HepG2 (cell line): Measurements from ENCODE around the gene LMNA.

ENCODE experiments used
- ETV5 ChIP-seq: IDR thresholded peaks from 2 replicates; pipeline ENCODE4 v1.6.1; 2018; ENCODE audit warnings: missing biosample characterization, missing genetic modification reagents, inconsistent platforms, borderline replicate concordance
- GTF2F1 ChIP-seq: fragments of 150-350 bp; IDR thresholded peaks from 2 replicates; pipeline ENCODE4 v1.6.1; 2014; ENCODE audit warnings: low read length
- HOXA5 ChIP-seq: sonication (generic); formaldehyde crosslinking; IDR thresholded peaks from 2 replicates; pipeline ENCODE4 v1.4.0; 2020; ENCODE audit warnings: missing genetic modification reagents
- NR3C1 ChIP-seq: sonication (generic); formaldehyde crosslinking; IDR thresholded peaks from 2 replicates; pipeline ENCODE4 v1.4.0; 2020; ENCODE audit warnings: missing genetic modification reagents
- TF ChIP-seq, protein P1 (sequence below): sonication (generic); formaldehyde crosslinking; IDR thresholded peaks from 2 replicates; pipeline ENCODE4 v1.4.0; 2020; ENCODE audit warnings: missing genetic modification reagents

DNA sequence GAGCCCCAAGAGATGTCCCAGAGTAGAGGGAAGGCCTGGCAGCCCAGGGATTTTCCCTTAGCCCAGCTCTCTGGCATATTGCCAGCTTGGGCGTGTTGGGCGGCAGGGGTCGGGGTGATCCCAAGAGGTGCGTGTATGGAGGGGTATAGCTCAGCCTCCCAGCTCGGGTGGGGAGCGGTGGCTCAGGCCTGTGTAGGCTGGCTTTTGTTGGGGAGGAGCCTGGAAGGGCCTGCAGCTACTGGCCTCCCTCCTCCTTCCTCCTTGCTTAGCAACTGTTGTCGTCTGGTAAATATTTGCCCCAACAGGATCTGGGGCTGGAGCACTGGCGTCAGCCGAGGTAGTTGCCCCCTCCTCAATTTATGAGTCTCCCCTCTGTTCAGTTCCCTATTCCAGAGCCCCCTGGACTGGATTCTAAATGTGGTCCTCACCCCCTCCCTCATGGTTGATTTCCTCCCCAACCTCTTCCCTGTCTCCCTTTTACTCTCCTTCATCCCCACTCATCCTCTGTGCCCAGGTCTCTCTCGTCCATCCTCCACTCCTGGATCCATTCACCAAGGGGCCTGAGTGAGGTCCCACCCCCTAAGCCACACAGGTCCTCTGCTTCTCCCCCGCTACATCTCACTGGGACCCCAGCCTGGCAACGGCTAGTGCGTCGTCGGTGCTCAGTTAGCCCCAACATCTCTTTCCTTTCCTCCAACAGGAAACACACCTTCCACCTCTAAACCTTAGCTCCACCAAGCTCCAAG, 10.3 kb upstream of the LMNA start:
- TF ChIP-seq, protein P1, sequence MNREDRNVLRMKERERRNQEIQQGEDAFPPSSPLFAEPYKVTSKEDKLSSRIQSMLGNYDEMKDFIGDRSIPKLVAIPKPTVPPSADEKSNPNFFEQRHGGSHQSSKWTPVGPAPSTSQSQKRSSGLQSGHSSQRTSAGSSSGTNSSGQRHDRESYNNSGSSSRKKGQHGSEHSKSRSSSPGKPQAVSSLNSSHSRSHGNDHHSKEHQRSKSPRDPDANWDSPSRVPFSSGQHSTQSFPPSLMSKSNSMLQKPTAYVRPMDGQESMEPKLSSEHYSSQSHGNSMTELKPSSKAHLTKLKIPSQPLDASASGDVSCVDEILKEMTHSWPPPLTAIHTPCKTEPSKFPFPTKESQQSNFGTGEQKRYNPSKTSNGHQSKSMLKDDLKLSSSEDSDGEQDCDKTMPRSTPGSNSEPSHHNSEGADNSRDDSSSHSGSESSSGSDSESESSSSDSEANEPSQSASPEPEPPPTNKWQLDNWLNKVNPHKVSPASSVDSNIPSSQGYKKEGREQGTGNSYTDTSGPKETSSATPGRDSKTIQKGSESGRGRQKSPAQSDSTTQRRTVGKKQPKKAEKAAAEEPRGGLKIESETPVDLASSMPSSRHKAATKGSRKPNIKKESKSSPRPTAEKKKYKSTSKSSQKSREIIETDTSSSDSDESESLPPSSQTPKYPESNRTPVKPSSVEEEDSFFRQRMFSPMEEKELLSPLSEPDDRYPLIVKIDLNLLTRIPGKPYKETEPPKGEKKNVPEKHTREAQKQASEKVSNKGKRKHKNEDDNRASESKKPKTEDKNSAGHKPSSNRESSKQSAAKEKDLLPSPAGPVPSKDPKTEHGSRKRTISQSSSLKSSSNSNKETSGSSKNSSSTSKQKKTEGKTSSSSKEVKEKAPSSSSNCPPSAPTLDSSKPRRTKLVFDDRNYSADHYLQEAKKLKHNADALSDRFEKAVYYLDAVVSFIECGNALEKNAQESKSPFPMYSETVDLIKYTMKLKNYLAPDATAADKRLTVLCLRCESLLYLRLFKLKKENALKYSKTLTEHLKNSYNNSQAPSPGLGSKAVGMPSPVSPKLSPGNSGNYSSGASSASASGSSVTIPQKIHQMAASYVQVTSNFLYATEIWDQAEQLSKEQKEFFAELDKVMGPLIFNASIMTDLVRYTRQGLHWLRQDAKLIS (CRISPR knock-in tag), result no peak
- TF ChIP-seq NR3C1 (CRISPR knock-in tag) (no peak), HOXA5 (CRISPR knock-in tag) (no peak), ETV5 (CRISPR knock-in tag) (peak; percentile 5; the same call in 1 of the 2 replicates), GTF2F1 (no peak)
